GM12873 (cell line): ENCODE measurements around the gene PPARGC1A.

Experiments used
- TF ChIP-seq, protein P1 (sequence below): IDR thresholded peaks from 2 replicates; pipeline ENCODE4 v1.5.1; 2012; ENCODE audit warnings: low read depth, mild to moderate bottlenecking, moderate library complexity, low read length, control low read depth; ENCODE audit not compliant: insufficient read depth; ENCODE audit errors: missing control alignments

Gene PPARGC1A

GRCh38 chr4:23814996-23815660 is 74.7 kb downstream of the PPARGC1A start:
- TF ChIP-seq, protein P1, sequence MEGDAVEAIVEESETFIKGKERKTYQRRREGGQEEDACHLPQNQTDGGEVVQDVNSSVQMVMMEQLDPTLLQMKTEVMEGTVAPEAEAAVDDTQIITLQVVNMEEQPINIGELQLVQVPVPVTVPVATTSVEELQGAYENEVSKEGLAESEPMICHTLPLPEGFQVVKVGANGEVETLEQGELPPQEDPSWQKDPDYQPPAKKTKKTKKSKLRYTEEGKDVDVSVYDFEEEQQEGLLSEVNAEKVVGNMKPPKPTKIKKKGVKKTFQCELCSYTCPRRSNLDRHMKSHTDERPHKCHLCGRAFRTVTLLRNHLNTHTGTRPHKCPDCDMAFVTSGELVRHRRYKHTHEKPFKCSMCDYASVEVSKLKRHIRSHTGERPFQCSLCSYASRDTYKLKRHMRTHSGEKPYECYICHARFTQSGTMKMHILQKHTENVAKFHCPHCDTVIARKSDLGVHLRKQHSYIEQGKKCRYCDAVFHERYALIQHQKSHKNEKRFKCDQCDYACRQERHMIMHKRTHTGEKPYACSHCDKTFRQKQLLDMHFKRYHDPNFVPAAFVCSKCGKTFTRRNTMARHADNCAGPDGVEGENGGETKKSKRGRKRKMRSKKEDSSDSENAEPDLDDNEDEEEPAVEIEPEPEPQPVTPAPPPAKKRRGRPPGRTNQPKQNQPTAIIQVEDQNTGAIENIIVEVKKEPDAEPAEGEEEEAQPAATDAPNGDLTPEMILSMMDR: no peak

- TF ChIP-seq, protein P1: no peak
Measured at GRCh38 chr4:23814587-23814986, 75.3 kb downstream of the PPARGC1A start.

DNA sequence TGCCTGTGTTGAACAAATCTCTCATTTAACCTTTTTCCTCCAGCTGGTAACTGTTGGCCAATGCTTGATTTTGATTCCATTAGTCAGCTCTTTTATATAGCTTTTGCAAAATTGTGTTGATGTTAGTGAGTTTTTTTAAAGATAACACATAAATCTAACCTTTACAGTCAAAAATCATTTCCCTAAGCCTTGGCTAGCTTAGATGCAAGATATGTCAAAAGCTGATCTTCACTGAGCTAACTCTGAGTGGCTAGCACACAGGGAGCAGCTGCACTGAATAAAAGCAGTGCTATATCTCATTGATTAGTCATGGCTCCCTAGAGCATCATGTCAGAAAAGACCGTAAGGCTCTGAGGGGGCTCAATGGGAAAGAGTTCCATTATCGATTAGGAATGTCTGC is 78.7 kb downstream of the PPARGC1A start:
- TF ChIP-seq, protein P1: no peak

GRCh38 chr4:23805450-23805851 is 84.4 kb downstream of the PPARGC1A start:
- TF ChIP-seq, protein P1: no peak

DNA sequence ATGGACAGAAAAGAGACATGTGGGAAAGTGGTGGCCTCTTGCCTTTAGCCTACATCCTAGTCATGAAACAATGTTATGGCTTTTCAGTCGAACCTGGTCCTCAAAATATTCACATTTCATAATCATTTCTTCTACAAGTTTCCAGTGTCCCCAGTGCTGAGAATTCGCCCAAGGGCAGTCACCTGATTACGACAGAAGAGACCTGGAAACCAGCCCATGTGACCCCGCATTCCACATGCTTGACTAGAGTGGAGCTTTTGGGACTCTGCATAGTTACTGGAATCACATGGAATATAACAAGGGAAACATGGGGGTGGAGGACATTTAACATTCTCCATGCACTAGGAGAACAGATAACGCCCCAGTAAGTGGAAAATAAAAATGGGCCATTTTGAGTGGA is 100.1 kb downstream of the PPARGC1A start:
- TF ChIP-seq, protein P1: no peak

GRCh38 chr4:23788460-23788859 is 101.4 kb downstream of the PPARGC1A start:
- TF ChIP-seq, protein P1: no peak

DNA sequence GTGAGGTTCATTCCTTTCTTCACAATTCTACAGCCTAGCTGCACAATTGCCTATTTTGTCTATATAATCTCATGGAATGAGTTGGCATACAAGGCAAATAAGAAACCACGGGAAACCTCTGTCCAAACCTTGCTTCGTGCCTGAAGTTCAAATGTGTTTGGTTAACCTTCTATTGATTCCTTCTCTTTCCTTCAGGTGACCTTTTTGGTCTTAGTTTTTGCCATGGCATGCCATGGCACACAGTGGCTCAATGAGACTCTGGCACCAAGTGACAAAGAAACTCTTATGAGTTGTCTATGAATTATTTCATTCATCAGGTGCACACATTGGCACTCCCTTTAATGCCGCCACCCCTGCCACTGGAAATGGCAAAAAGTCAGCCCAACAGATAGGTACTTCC is 101.8 kb downstream of the PPARGC1A start:
- TF ChIP-seq, protein P1: no peak
